ENCODE measurements around the gene FBN2.

- no peak for TF ChIP-seq CTCF (IDR thresholded peaks at IDR 0.05 in 2 of 3, conservative IDR thresholded peaks at IDR 0.05 in 1 of 3; ENCODE audit: borderline replicate concordance in 1 of 3, insufficient read depth in 1 of 3, low read depth in 2 of 3, low read length in 2 of 3)
- no peak for TF ChIP-seq POLR2A (IDR thresholded peaks at IDR 0.05; ENCODE audit: borderline replicate concordance, extremely low read depth, insufficient read depth, insufficient read length)
- TF ChIP-seq SRF (IDR thresholded peaks at IDR 0.05; ENCODE audit: low read depth), result no peak
- TF ChIP-seq EZH2 (IDR thresholded peaks at IDR 0.05), result no peak
- no peak for TF ChIP-seq SIN3A (IDR thresholded peaks at IDR 0.05; ENCODE audit: low read depth)
- no peak for TF ChIP-seq ATF3 (IDR thresholded peaks at IDR 0.05)
- TF ChIP-seq POLR2AphosphoS5 (IDR thresholded peaks at IDR 0.05; ENCODE audit: low read depth, low read length), result no peak
Observed at GRCh38 chr5:128413356-128413755, 124.7 kb downstream of the FBN2 start.
